ENCODE data around the gene SPDYC. TPM values are rescaled to one million over a fixed set of nuclear protein-coding genes. Genes with fewer than 3 reads are reported as not detected.
"Not testable (repeated sequence)": the region's sequence is repeated elsewhere in the genome, so short reads cannot be mapped to it uniquely, and the experiment has no call there.

Gene SPDYC
- total RNA-seq, 1 experiment from 2014 or later, result not detected

- peak; percentile 96 for DNase-seq (ENCODE audit: low spot score)
Observed at GRCh38 chr11:65134240-65134951, 35.6 kb upstream of the SPDYC start, which contains the start of gene SYVN1. SYVN1 (minus strand) TSS chr11:65134519; CDS start chr11:65133601, 918 bp downstream.

DNA sequence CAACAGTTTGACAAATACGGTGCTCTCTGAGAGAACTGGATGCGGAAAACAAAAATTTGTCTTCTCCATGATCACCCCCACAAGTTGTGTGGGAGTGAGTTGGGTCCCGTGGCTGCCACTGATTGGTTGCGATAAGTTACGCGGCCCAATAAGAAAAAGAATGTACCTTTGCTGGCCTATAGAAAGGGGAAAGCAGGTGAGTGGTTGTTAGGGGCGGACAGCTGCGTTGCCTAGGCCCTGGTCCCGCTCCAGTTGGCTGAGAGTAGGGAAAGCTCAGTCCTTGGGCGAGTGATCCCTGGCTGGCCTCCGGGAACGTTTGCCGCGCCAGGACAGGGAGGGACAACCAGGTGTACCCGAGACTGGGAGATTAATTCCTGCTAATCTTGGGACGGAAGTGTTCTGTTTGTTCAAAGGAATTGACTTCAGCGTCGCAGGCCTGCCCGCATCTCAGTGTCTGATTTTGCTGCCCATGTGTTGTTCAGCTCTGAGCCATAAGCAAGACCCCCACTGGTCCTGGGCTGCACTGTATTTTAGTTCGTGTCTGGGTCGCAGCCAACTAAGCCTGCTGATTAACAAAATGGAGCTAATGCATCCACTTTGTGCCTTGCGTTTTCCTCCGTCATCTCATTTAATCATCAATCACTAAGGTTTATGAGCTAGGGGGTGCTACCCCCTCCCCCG lies 34.9 kb upstream of the SPDYC start:
- peak; percentile 99 for DNase-seq (ENCODE audit: low spot score)

GRCh38 chr11:65135633-65136145 lies 34.3 kb upstream of the SPDYC start:
- no peak for DNase-seq (ENCODE audit: low spot score)

GRCh38 chr11:65136515-65137096 lies 33.4 kb upstream of the SPDYC start:
- DNase-seq (ENCODE audit: low spot score), result no peak

GRCh38 chr11:65141896-65142494 lies 28.0 kb upstream of the SPDYC start:
- DNase-seq (ENCODE audit: low spot score), result no peak

- DNase-seq (ENCODE audit: low spot score), result no peak
Observed at GRCh38 chr11:65147352-65148075, 22.5 kb upstream of the SPDYC start.

GRCh38 chr11:65148657-65149056 lies 21.4 kb upstream of the SPDYC start:
- no peak for DNase-seq (ENCODE audit: low spot score)

DNA sequence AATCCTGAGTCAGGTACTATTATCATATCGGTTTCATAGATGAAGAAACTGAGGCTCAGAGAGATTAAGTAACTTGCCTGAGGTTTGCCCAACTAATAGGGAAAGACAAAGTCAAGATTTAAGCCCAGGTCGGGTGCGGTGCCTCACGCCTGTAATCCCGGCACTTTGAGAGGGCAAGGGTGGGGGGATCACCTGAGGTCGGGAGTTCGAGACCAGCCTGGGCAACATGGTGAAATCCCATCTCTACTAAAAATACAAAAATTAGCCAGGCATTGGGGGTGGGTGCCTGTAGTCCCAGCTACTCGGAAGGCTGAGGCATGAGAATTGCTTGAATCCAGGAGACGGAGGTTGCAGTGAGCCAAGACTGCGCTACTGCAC lies 19.9 kb upstream of the SPDYC start:
- not testable (repeated sequence) for DNase-seq (ENCODE audit: low spot score)

DNA sequence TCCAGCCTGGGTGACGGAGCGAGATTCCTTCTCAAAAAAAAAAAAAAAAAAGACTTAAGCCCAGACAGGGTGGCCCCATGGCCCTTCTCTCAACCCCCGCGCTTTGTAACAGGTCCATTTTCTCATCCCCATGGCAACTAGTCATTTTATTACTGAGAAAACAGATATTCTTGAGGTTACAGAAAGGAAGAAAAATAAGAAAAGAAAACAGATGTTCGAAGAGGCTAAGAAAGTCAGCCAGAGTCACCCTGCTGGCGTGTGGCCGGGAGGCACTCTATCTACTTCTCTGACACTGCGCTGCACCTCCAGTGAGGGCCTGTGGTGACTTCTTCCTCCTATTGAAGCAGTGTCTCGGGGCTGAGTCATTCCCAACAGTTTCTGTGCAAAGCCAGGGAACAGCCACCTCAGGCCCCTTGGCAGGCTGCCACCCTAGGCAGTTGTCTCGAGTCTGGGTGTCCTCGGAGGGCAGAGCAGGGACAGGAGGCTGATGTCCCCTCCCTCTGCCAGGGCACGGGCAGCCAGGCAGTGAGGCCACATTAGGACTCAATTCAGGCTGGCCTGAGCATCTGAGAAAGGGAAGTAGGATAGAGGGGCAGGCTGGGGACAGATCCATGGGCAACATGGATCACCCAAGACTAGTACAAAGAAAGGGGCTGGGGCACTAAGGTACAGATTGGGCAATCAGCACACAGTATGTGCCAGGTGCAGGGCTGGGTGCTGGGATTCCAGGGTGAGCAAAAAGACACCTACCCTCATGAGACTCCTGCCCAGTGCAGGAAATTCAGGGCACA lies 19.3 kb upstream of the SPDYC start:
- DNase-seq (ENCODE audit: low spot score), result peak; percentile 100

DNA sequence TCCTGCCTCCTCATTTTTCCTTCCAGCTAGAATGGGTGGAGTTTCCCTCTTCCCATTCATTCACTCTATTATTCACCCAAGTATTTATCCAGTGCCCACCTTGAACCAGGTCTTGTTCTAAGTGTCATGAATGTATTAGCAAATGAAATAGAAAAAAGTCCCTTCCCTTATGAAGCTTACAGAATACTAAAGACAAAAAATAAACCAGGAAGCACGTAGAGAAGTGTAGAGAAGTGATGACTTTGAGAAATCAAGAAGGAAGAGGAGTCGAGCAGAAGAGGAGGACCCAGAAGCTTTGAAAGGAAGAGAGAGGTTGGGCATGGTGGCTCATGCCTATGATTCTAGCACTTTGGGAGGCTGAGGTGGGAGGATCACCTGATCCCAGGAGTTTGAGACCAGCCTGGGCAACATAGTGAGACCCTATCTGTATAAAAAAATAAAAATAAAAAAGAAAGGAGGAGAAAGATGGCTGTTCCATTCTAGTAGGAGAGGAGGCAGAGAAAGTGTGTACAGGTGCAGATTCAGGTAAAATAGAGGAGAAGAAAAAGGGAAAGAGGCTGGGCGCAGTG lies 18.6 kb upstream of the SPDYC start:
- no peak for DNase-seq (ENCODE audit: low spot score)

DNA sequence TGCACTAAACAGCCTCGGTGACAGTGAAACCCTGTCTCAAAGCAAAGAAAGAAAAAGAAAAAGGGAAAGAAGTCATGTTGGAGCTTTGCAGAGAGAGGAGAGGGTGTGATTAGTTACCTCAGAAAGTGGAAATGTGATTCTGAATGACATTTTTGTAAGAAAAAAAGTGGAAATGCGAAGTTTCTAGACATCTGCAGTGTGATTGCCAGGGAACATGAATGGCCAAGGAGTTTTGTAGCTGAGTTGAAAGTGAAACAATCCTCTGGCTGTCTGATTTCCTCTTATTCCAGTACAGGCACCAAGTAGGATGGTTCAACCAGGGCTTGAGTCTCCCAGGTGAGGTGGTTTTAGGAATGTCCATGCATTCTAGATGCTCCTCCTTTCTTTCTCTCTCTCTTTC lies 17.9 kb upstream of the SPDYC start:
- DNase-seq (ENCODE audit: low spot score), result no peak

GRCh38 chr11:65156256-65156655 lies 13.8 kb upstream of the SPDYC start:
- DNase-seq (ENCODE audit: low spot score), result no peak

- DNase-seq (ENCODE audit: low spot score), result no peak
Observed at GRCh38 chr11:65156926-65157325, 13.1 kb upstream of the SPDYC start.

DNA sequence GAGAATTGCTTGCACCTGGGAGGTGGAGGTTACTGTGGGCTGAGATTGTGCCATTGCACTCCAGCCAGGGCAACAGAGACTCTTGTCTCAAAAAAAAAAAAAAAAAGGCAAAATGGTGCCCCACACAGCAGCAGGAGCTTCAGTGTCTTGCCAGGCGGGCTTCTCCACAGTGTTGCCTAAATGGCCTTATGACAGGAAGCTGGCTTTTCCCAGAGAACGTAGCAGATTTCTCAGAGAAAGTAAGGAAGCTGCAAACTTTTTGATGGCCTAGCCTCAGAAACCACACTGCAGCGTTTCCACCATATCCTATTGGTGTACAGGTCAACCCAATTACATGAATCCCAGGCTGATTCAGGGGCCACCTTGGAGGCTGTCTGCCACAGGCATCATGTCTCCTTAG lies 12.7 kb upstream of the SPDYC start:
- DNase-seq (ENCODE audit: low spot score), result no peak

GRCh38 chr11:65159012-65159411 lies 11.0 kb upstream of the SPDYC start:
- no peak for DNase-seq (ENCODE audit: low spot score)

DNA sequence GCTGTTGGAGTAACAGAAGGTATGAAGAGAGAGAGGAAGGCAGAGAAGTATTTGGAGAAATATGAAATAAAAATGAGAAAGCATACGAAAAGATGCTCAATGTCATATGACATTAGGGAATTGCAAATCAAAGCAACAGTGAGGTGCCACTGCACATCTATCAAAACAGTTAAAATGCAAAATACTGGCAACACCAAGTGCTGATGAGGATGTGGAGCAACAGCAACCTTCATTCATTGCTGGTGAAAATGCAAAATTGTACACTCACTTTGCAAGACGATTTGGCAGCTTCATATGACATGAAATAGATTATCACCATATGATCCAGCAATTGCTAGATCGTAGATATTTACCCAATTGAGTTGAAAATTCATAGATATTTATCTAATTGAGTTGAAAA lies 9.4 kb upstream of the SPDYC start:
- DNase-seq (ENCODE audit: low spot score), result no peak

- DNase-seq (ENCODE audit: low spot score), result no peak
Observed at GRCh38 chr11:65163684-65164083, 6.3 kb upstream of the SPDYC start.

GRCh38 chr11:65165410-65166317 lies 4.4 kb upstream of the SPDYC start:
- peak; percentile 64 for DNase-seq (ENCODE audit: low spot score)

GRCh38 chr11:65166893-65167292 lies 3.1 kb upstream of the SPDYC start:
- DNase-seq (ENCODE audit: low spot score), result no peak
